OCI-LY1 (cell line): Measurements from ENCODE around the gene SHROOM4.

Experiments used
- H2AFZ ChIP-seq: fragments of 200-600 bp; sonication (generic), shearing (Covaris generic); 2 replicates; pipeline ENCODE4 v1.6.0; 2014; ENCODE audit warnings: antibody characterized with exemption, mild to moderate bottlenecking, low read length
- H3F3A ChIP-seq: fragments of 200-600 bp; sonication (generic), shearing (Covaris generic); 2 replicates; pipeline ENCODE4 v1.6.0; 2014; ENCODE audit warnings: mild to moderate bottlenecking, antibody characterized with exemption, low read length, moderate library complexity; ENCODE audit not compliant: insufficient read depth
- H3K27ac ChIP-seq: fragments of 200-600 bp; sonication (generic); 2 replicates; pipeline ENCODE4 v1.5.1; 2014; ENCODE audit warnings: low read length, mixed run types, mild to moderate bottlenecking, low read depth; ENCODE audit not compliant: poor library complexity, severe bottlenecking
- H3K27me3 ChIP-seq: fragments of 200-600 bp; sonication (generic); 2 replicates; pipeline ENCODE4 v1.6.0; 2014; ENCODE audit warnings: antibody characterized with exemption, mild to moderate bottlenecking, low read length, moderate library complexity; ENCODE audit not compliant: insufficient read depth
- H3K36me3 ChIP-seq: fragments of 200-600 bp; sonication (generic); 2 replicates; pipeline ENCODE4 v1.6.1; 2014; ENCODE audit warnings: mild to moderate bottlenecking, antibody characterized with exemption, low read length, moderate library complexity, mixed read lengths; ENCODE audit not compliant: insufficient read depth
- H3K4me1 ChIP-seq: fragments of 200-600 bp; sonication (generic); 2 replicates; pipeline ENCODE4 v1.5.1; 2014; ENCODE audit warnings: mild to moderate bottlenecking, low read length, moderate library complexity; ENCODE audit not compliant: insufficient read depth, severe bottlenecking
- H3K4me2 ChIP-seq: fragments of 200-600 bp; sonication (generic), shearing (Covaris generic); 2 replicates; pipeline ENCODE4 v1.6.1; 2014; ENCODE audit warnings: low read length
- H3K4me3 ChIP-seq: fragments of 200-600 bp; sonication (generic); 2 replicates; pipeline ENCODE4 v1.5.1; 2014; ENCODE audit warnings: low read length, low read depth, mild to moderate bottlenecking, mixed read lengths; ENCODE audit not compliant: poor library complexity, severe bottlenecking
- H3K79me2 ChIP-seq: fragments of 200-600 bp; shearing (Covaris generic); 2 replicates; pipeline ENCODE4 v1.6.1; 2016; ENCODE audit warnings: mixed run types, low read length, mixed read lengths; ENCODE audit not compliant: insufficient read depth
- H3K9ac ChIP-seq: fragments of 200-600 bp; sonication (generic), shearing (Covaris generic); 2 replicates; pipeline ENCODE4 v1.6.1; 2014; ENCODE audit warnings: mild to moderate bottlenecking, low read length, mixed read lengths
- H3K9me2 ChIP-seq: fragments of 200-600 bp; sonication (generic), shearing (Covaris generic); 2 replicates; pipeline ENCODE4 v1.6.1; 2014; ENCODE audit warnings: low read depth, mild to moderate bottlenecking, low read length, mixed read lengths
- H3K9me3 ChIP-seq: fragments of 200-600 bp; shearing (Covaris generic); 2 replicates; pipeline ENCODE4 v1.6.1; 2014; ENCODE audit warnings: low read length, mixed read lengths
- H4K20me1 ChIP-seq: fragments of 200-600 bp; sonication (generic), shearing (Covaris generic); 2 replicates; pipeline ENCODE4 v1.6.0; 2016; ENCODE audit warnings: mild to moderate bottlenecking, low read length; ENCODE audit not compliant: insufficient read depth
- EZH2 ChIP-seq: fragments of 200-600 bp; sonication (generic), shearing (Covaris generic); IDR thresholded peaks from 2 replicates; pipeline ENCODE4 v1.8.0; 2017; ENCODE audit warnings: borderline replicate concordance, mixed run types, mild to moderate bottlenecking, antibody characterized with exemption, low read length, moderate library complexity, mixed read lengths
- TF ChIP-seq, protein P1 (sequence below): fragments of 200-600 bp; sonication (generic), shearing (Covaris generic); IDR thresholded peaks from 2 replicates; pipeline ENCODE4 v1.5.1; 2017; ENCODE audit warnings: mild to moderate bottlenecking, antibody characterized with exemption, low read length, moderate library complexity, mixed read lengths

SHROOM4 gene

GRCh38 chrX:50842221-50842620, 28.2 kb upstream of the SHROOM4 start:
- Histone ChIP-seq H3K36me3 (no peaks in the 10 kb centered on the region), H3K27ac (no peak overlapping the region), H3K9ac (no peak overlapping the region), H4K20me1 (no peaks in the 10 kb centered on the region), H3K4me2 (no peak overlapping the region), H2AFZ (no peak overlapping the region), H3K27me3 (no peaks in the 10 kb centered on the region), H3K4me1 (no peaks in the 10 kb centered on the region), H3K9me2 (no peaks in the 10 kb centered on the region), H3K4me3 (no peak overlapping the region), H3K9me3 (no peaks in the 10 kb centered on the region), H3F3A (no peaks in the 10 kb centered on the region), H3K79me2 (no peaks in the 10 kb centered on the region)
- TF ChIP-seq, protein P1, sequence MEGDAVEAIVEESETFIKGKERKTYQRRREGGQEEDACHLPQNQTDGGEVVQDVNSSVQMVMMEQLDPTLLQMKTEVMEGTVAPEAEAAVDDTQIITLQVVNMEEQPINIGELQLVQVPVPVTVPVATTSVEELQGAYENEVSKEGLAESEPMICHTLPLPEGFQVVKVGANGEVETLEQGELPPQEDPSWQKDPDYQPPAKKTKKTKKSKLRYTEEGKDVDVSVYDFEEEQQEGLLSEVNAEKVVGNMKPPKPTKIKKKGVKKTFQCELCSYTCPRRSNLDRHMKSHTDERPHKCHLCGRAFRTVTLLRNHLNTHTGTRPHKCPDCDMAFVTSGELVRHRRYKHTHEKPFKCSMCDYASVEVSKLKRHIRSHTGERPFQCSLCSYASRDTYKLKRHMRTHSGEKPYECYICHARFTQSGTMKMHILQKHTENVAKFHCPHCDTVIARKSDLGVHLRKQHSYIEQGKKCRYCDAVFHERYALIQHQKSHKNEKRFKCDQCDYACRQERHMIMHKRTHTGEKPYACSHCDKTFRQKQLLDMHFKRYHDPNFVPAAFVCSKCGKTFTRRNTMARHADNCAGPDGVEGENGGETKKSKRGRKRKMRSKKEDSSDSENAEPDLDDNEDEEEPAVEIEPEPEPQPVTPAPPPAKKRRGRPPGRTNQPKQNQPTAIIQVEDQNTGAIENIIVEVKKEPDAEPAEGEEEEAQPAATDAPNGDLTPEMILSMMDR: no peak

- Histone ChIP-seq H3K4me2 (no peak overlapping the region), H3K9me2 (no peaks in the 10 kb centered on the region), H3K4me1 (no peaks in the 10 kb centered on the region), H3K79me2 (no peaks in the 10 kb centered on the region), H3F3A (no peaks in the 10 kb centered on the region), H3K27me3 (no peaks in the 10 kb centered on the region), H3K36me3 (no peaks in the 10 kb centered on the region), H2AFZ (no peak overlapping the region), H3K9me3 (no peaks in the 10 kb centered on the region), H3K27ac (no peak overlapping the region), H4K20me1 (no peaks in the 10 kb centered on the region), H3K4me3 (no peak overlapping the region), H3K9ac (no peak overlapping the region)
- TF ChIP-seq EZH2: no peak
- TF ChIP-seq, protein P1: no peak
Observed at GRCh38 chrX:50839730-50840129, 25.7 kb upstream of the SHROOM4 start.

DNA sequence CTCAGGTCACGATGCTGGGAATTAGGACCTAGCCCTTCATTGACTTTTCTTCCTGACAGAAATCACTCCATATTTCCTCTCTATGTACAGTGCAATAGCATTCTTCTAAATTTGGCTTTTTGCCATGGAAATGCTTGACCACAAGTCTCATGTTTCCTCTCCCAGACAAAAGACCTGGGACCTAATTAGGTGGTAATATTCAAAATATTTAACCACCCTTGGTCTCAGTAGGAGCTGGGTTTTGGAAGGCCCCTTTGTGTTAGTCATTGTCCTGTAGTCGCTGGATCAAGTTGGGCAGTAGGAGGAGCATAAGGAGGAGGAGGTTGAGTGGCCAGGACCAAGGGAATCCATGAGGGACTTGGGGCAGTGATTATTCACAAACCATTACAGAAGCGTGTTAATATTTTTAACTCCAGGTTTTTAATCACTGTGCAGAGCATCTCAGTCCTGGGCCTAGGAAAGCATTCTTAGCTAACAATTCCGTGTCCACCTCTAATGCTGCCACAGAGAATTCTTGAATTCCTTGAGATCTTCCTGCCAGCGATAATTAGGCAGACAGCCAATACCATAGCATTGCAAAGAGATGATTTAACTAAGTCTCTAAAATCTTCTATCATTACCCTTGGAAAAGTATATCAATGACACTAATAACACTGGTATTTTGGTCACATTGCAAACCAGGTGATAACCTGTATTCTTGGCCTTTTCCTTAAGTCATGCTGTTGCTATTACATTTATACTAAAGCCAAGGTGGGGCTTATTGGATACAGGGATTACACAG, 25.0 kb upstream of the SHROOM4 start:
- H3K9me2 ChIP-seq: no peaks in the 10 kb centered on the region
- TF ChIP-seq, protein P1: no peak
- TF ChIP-seq EZH2: no peak
- no peak overlapping the region for H3K4me3 ChIP-seq
- no peaks in the 10 kb centered on the region for H3K36me3 ChIP-seq
- no peak overlapping the region for H3K4me2 ChIP-seq
- H3K79me2 ChIP-seq: no peaks in the 10 kb centered on the region
- no peak overlapping the region for H3K9ac ChIP-seq
- H3K27ac ChIP-seq: no peak overlapping the region
- H3K4me1 ChIP-seq: no peaks in the 10 kb centered on the region
- H3F3A ChIP-seq: no peaks in the 10 kb centered on the region
- H4K20me1 ChIP-seq: no peaks in the 10 kb centered on the region
- H3K27me3 ChIP-seq: no peaks in the 10 kb centered on the region
- H3K9me3 ChIP-seq: no peaks in the 10 kb centered on the region
- H2AFZ ChIP-seq: no peak overlapping the region
